K562 (cell line): ENCODE results near the gene COL4A1. TPM values are rescaled to one million over a fixed set of nuclear protein-coding genes. Genes with fewer than 3 reads are reported as not detected.

ENCODE experiments used
- ATAC-seq: fragments of 200-7000 bp; cut with Tn5 transposase; 3 replicates; pipeline ENCODE4 v1.9.1; 2020; ENCODE audit warnings: moderate library complexity
- BruUV-seq: library from RNA; stranded (reverse); fragments of 400-500 nt; replicated peaks from 2 replicates; lab custom pipeline; 2021; lab: Mats Ljungman, UMichigan
- CTCF ChIA-PET: fragments of 300-600 bp; formaldehyde crosslinking; extraction: SDS; loops from one replicate; lab custom pipeline; 2021; ENCODE audit warnings: low intra/inter-chr PET ratio; lab: Yijun Ruan, JAX
- POLR2A ChIA-PET: fragments of 300-600, 350-650 bp; sonication (Branson Sonifier 250); formaldehyde crosslinking; extraction: SDS; loops from one replicate; lab custom pipeline; 2021; ENCODE audit warnings: antibody characterized with exemption, inconsistent platforms; lab: Yijun Ruan, JAX
- DNase-seq, 4 experiments: peaks; one replicate each; pipeline versions ENCODE4 v3.0.0 to v3.0.0-alpha.2; 2011 to 2018; ENCODE audit warnings: low spot score in 3 of 4, mixed read lengths in 3 of 4; ENCODE audit errors: extremely low read depth in 1 of 4
- FAIRE-seq: peaks from 2 replicates; lab custom pipeline; 2011; peaks lifted over from hg19 to GRCh38; lab: Jason Lieb, UNC
- H2AFZ ChIP-seq: 2 replicates; pipeline ENCODE4 v1.6.0; 2011; ENCODE audit warnings: low read depth, low read length, control low read depth, inconsistent platforms
- H3K27ac ChIP-seq: fragments of 200-600 bp; 3 replicates; pipeline ENCODE4 v1.8.0; 2011; ENCODE audit warnings: low read depth, mild to moderate bottlenecking, control low read depth, inconsistent platforms, low read length, moderate library complexity, mixed read lengths; ENCODE audit errors: extremely low read depth
- H3K27me3 ChIP-seq, 2 experiments: fragments of 300-600 bp in 1 of 2; 2 replicates in 1 of 2; 3 replicates in 1 of 2; pipeline versions ENCODE4 v1.6.0 to v1.8.0; 2011; ENCODE audit warnings: inconsistent platforms in 2 of 2, low read length in 2 of 2, mild to moderate bottlenecking in 1 of 2, mixed read lengths in 1 of 2, moderate library complexity in 1 of 2; ENCODE audit not compliant: control insufficient read depth in 2 of 2, insufficient read depth in 2 of 2
- H3K36me3 ChIP-seq: fragments of 300-600 bp; 3 replicates; pipeline ENCODE4 v1.8.0; 2011; ENCODE audit warnings: mild to moderate bottlenecking, low read length, inconsistent platforms; ENCODE audit not compliant: control insufficient read depth, insufficient read depth
- H3K4me1 ChIP-seq, 2 experiments: fragments of 200-600 bp in 1 of 2; replicated peaks in 1 of 2; 2 replicates in 1 of 2; 3 replicates in 1 of 2; pipeline versions ENCODE4 v1.5.1 to v1.8.0; 2011; ENCODE audit warnings: inconsistent platforms in 2 of 2, low read length in 2 of 2, mild to moderate bottlenecking in 1 of 2, mixed read lengths in 1 of 2, moderate library complexity in 1 of 2; ENCODE audit not compliant: control insufficient read depth in 2 of 2, insufficient read depth in 2 of 2
- H3K4me2 ChIP-seq: 2 replicates; pipeline ENCODE4 v1.6.1; 2011; ENCODE audit warnings: low read length, control low read depth, inconsistent platforms, mixed read lengths; ENCODE audit not compliant: insufficient read depth
- H3K4me3 ChIP-seq: fragments of 200-600 bp; sonication (generic), shearing (Covaris generic); 2 replicates; pipeline ENCODE4 v1.5.1; 2016; ENCODE audit warnings: control low read depth, inconsistent platforms
- H3K79me2 ChIP-seq: fragments of 200-600 bp; 3 replicates; pipeline ENCODE4 v1.8.0; 2011; ENCODE audit warnings: low read length, inconsistent platforms; ENCODE audit not compliant: control insufficient read depth, insufficient read depth
- H3K9ac ChIP-seq, 2 experiments: 2 replicates each; pipeline versions ENCODE4 v1.6.0 to v1.6.1; 2011; ENCODE audit warnings: low read depth in 2 of 2, low read length in 2 of 2, control low read depth in 1 of 2, inconsistent platforms in 1 of 2, mild to moderate bottlenecking in 1 of 2, mixed read lengths in 1 of 2; ENCODE audit not compliant: insufficient read depth in 1 of 2
- H3K9me1 ChIP-seq: one replicate; pipeline ENCODE4 v1.6.0; 2011; ENCODE audit warnings: inconsistent platforms, mild to moderate bottlenecking, low read length, moderate library complexity; ENCODE audit not compliant: control insufficient read depth, insufficient read depth
- H3K9me3 ChIP-seq: replicated peaks from 2 replicates; pipeline ENCODE4 v1.5.1; 2011; ENCODE audit warnings: low read depth, low read length, inconsistent platforms; ENCODE audit not compliant: control insufficient read depth, insufficient read depth
- H4K20me1 ChIP-seq: replicated peaks from 2 replicates; pipeline ENCODE4 v1.6.1; 2011; ENCODE audit warnings: low read length, inconsistent platforms, mixed read lengths; ENCODE audit not compliant: control insufficient read depth, insufficient read depth
- ETV6 ChIP-seq, 3 experiments: fragments of 150-350 bp in 1 of 3; sonication (generic) in 1 of 3; formaldehyde crosslinking in 1 of 3; IDR thresholded peaks; 2 replicates each; pipeline versions ENCODE4 v1.6.1 to v1.8.0; 2014 to 2022; ENCODE audit warnings: borderline replicate concordance in 2 of 3, low read depth in 2 of 3, antibody characterized with exemption in 1 of 3, low read length in 1 of 3, mild to moderate bottlenecking in 1 of 3, missing genetic modification reagents in 1 of 3
- KLF6 ChIP-seq: fragments of 250-450 bp; sonication (Bioruptor Pico); IDR thresholded peaks from 2 replicates; pipeline ENCODE4 v1.4.0; 2020; ENCODE audit warnings: mild to moderate bottlenecking, moderate library complexity, borderline replicate concordance
- SLC30A9 ChIP-seq: fragments of 250-450 bp; sonication (Bioruptor Pico); IDR thresholded peaks from 2 replicates; pipeline ENCODE4 v1.8.0; 2022; ENCODE audit warnings: mild to moderate bottlenecking, moderate library complexity
- SOX6 ChIP-seq: fragments of 450-650 bp; IDR thresholded peaks from 2 replicates; pipeline ENCODE4 v1.6.1; 2014; ENCODE audit warnings: mild to moderate bottlenecking
- ZNF668 ChIP-seq: fragments of 250-450 bp; sonication (Bioruptor Pico); IDR thresholded peaks from 2 replicates; pipeline ENCODE4 v1.8.0; 2022; ENCODE audit warnings: mild to moderate bottlenecking, inconsistent platforms
- ZNF780A ChIP-seq: fragments of 250-450 bp; sonication (Bioruptor Pico); IDR thresholded peaks from 2 replicates; pipeline ENCODE4 v1.5.0; 2021; ENCODE audit warnings: mild to moderate bottlenecking
- ZZZ3 ChIP-seq: fragments of 450-650 bp; IDR thresholded peaks from 2 replicates; pipeline ENCODE4 v1.6.1; 2016; ENCODE audit warnings: antibody characterized with exemption, mild to moderate bottlenecking, moderate library complexity
- WGBS: fragments of 100-300 bp; shearing (Covaris generic); methylation state at CpG from one replicate; pipeline ENCODE4 v1.1.6; 2016; ENCODE audit warnings: low coverage, mixed read lengths; ENCODE audit not compliant: insufficient coverage; ENCODE audit errors: missing lambda C conversion rate; 5-methylcytosine and 5-hydroxymethylcytosine counted together
- in situ Hi-C: fragments of 300-500 bp; cut with MboI; formaldehyde crosslinking; loops from 4 replicates; pipeline ENCODE4 v1.15.0; 2018; ENCODE audit warnings: inconsistent platforms, mixed read lengths
- intact Hi-C: fragments of 100-400 bp; cut with micrococcal nuclease; formaldehyde crosslinking; loops from 2 replicates; pipeline ENCODE4 v1.14.2; 2022
- polyA plus RNA-seq, 8 experiments: library from polyadenylated mRNA; depleted of rRNA in 4 of 8; stranded (reverse) in 5 of 8; unstranded in 3 of 8; fragments of >200 nt; fragmentation: Nextera tagmentation in 2 of 8; fragmentation: Illumina TruSeq in 1 of 8; extraction: Ambion mirVana in 2 of 8; extraction: Trizol in 1 of 8; gene quantifications; 2 replicates each; pipeline versions ENCODE4 v1.2.1 to v1.2.3, GENCODE V29; 2011 to 2014; ENCODE audit warnings: inconsistent platforms in 1 of 8, missing spikeins in 1 of 8
- total RNA-seq, 7 experiments: library from RNA; depleted of rRNA in 6 of 7; stranded (reverse); fragments of >200 nt in 6 of 7; fragmentation: Illumina TruSeq in 2 of 7; extraction: Trizol in 2 of 7; gene quantifications; 2 replicates each; pipeline versions ENCODE4 v1.2.1 to v1.2.3, GENCODE V29; 2011 to 2021; ENCODE audit warnings: low replicate concordance in 1 of 7
- TF ChIP-seq, protein P1 (sequence below): fragments of 250-450 bp; sonication (Bioruptor Pico); IDR thresholded peaks from 2 replicates; pipeline ENCODE4 v1.9.0; 2021; ENCODE audit warnings: mild to moderate bottlenecking

The COL4A1 gene
- total and polyA plus RNA-seq, 9 of the 15 experiments (the other 6 are each of a cell fraction or from before 2014, with no cell fraction given) = 0.35 TPM; not detected in 8

DNA sequence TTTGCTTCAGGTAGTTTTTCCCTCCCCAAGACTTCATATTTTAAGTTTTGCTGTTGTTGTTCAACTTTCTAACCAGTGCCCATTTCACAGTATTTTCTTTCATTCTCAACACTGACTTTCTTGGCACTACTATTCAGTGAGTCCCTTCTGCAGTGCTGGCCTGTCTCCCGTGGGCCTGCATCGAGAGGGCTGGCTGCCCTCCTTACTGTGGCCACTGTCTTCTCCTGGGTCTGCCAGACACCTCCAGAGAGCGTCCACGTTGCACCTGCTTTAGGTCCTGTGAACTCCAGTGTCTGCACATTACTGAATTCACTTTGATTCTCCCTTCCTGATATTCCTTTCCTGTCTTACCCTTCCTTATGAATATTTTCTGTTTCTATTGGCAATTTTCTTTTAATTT, 27.3 kb downstream of the COL4A1 start (continued):
- TF ChIP-seq ZZZ3 = no peak
- TF ChIP-seq ZNF780A (CRISPR knock-in tag) = no peak

DNA sequence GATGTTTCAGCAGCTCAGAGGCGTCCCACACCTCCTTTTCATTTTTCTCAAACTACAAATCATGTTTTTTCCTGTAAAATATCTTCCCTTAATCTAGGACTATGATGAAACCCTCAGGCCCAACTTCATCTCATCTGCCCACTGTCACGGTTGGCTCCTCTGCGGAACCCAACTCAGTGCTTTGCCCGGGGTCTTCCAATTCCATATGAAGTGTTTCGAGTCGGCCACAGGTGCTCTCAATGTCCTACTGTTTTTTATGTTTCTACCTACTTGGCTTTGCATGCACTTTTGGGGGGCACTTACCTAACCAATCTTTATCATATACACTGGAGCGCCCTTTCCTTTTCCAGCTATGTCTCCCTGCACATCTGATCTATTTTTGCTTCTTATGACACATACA, 28.1 kb downstream of the COL4A1 start:
- ChIA-PET POLR2A (no interaction called here), CTCF (no interaction called here)
- Histone ChIP-seq H4K20me1 (no peaks in the 10 kb centered on the region), H3K4me1 (no peaks in the 10 kb centered on the region), H3K9me1 (no peaks in the 10 kb centered on the region), H3K36me3 (no peaks in the 10 kb centered on the region), H3K9ac (no peak overlapping the region), H3K27me3 (peaks cover 0 to 3% of the 10 kb centered on the region in 2 experiments; a peak in 3 of 5 replicates), H3K27ac (no peak overlapping the region), H3K4me3 (no peak overlapping the region), H3K79me2 (no peaks in the 10 kb centered on the region), H3K9me3 (no peaks in the 10 kb centered on the region), H2AFZ (no peak overlapping the region), H3K4me2 (no peak overlapping the region)
- in situ Hi-C loops = no loop called here
- 1% methylated on average over 7 of the region's 7 CpGs for WGBS
- BruUV-seq = no TSS peak
- intact Hi-C loops = no loop called here
- no peak for DNase-seq
- TF ChIP-seq, protein P1, sequence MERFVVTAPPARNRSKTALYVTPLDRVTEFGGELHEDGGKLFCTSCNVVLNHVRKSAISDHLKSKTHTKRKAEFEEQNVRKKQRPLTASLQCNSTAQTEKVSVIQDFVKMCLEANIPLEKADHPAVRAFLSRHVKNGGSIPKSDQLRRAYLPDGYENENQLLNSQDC (CRISPR knock-in tag) = no peak
- no peak for TF ChIP-seq ETV6 (IDR thresholded peaks at IDR 0.05; ENCODE audit: borderline replicate concordance in 1 of 2, low read depth in 2 of 2, low read length in 1 of 2)
- no peak for TF ChIP-seq ETV6 (CRISPR knock-in tag; IDR thresholded peaks at IDR 0.05; ENCODE audit: borderline replicate concordance)
- TF ChIP-seq SOX6 = no peak
- no peak for TF ChIP-seq ZNF668
- no peak for TF ChIP-seq SLC30A9 (CRISPR knock-in tag)
- TF ChIP-seq KLF6 (CRISPR knock-in tag) = no peak
- FAIRE-seq = no peak
- no peak for ATAC-seq
